NCI-H2196 treated with DMSO at 0.1 percent for 48 hours (cell line): ENCODE results near the gene MFSD6L.

Experiments used
- DNase-seq: peaks from one replicate; lab custom pipeline; 2025; ENCODE audit not compliant: unreplicated experiment; lab: John Stamatoyannopoulos, UW

Gene MFSD6L

GRCh38 chr17:8794636-8795035 lies 4.5 kb downstream of the MFSD6L start:
- DNase-seq, result no peak

GRCh38 chr17:8793649-8794048 lies 5.5 kb downstream of the MFSD6L start:
- DNase-seq, result no peak

- DNase-seq, result no peak
Observed at GRCh38 chr17:8792646-8793045, 6.5 kb downstream of the MFSD6L start.

GRCh38 chr17:8791910-8792270 lies 7.3 kb downstream of the MFSD6L start:
- DNase-seq, result no peak

GRCh38 chr17:8791248-8791909 lies 7.8 kb downstream of the MFSD6L start:
- DNase-seq, result no peak

GRCh38 chr17:8789743-8790142 lies 9.4 kb downstream of the MFSD6L start:
- no peak for DNase-seq

GRCh38 chr17:8788998-8789397 lies 10.2 kb downstream of the MFSD6L start:
- DNase-seq, result no peak

- DNase-seq, result peak; percentile 2
Observed at GRCh38 chr17:8785547-8786413, 13.4 kb downstream of the MFSD6L start.

- no peak for DNase-seq
Observed at GRCh38 chr17:8782176-8782575, 17.0 kb downstream of the MFSD6L start.

GRCh38 chr17:8781776-8782175 lies 17.4 kb downstream of the MFSD6L start:
- DNase-seq, result no peak

GRCh38 chr17:8776881-8777280 lies 22.3 kb downstream of the MFSD6L start:
- DNase-seq, result no peak

- DNase-seq, result no peak
Observed at GRCh38 chr17:8776248-8776647, 22.9 kb downstream of the MFSD6L start.

- no peak for DNase-seq
Observed at GRCh38 chr17:8766731-8767130, 32.4 kb downstream of the MFSD6L start.

- no peak for DNase-seq
Observed at GRCh38 chr17:8762012-8762411, 37.2 kb downstream of the MFSD6L start.

- no peak for DNase-seq
Observed at GRCh38 chr17:8758137-8758596, 41.0 kb downstream of the MFSD6L start, which contains the start of gene SPDYE4. Gene SPDYE4 (minus strand): TSS chr17:8758546. CDS start chr17:8758382, 164 bp downstream.

GRCh38 chr17:8757189-8757588 lies 42.0 kb downstream of the MFSD6L start:
- DNase-seq, result no peak

- DNase-seq, result no peak
Observed at GRCh38 chr17:8755590-8756255, 43.4 kb downstream of the MFSD6L start.

- DNase-seq, result no peak
Observed at GRCh38 chr17:8754890-8755289, 44.3 kb downstream of the MFSD6L start.

- no peak for DNase-seq
Observed at GRCh38 chr17:8753976-8754440, 45.2 kb downstream of the MFSD6L start.

- DNase-seq, result no peak
Observed at GRCh38 chr17:8753136-8753975, 45.8 kb downstream of the MFSD6L start.

- DNase-seq, result no peak
Observed at GRCh38 chr17:8749616-8750015, 49.5 kb downstream of the MFSD6L start.
